ENCODE results near the gene TPO.
"Not testable (repeated sequence)": the region's sequence is repeated elsewhere in the genome, so short reads cannot be mapped to it uniquely, and the experiment has no call there.

TPO gene

DNA sequence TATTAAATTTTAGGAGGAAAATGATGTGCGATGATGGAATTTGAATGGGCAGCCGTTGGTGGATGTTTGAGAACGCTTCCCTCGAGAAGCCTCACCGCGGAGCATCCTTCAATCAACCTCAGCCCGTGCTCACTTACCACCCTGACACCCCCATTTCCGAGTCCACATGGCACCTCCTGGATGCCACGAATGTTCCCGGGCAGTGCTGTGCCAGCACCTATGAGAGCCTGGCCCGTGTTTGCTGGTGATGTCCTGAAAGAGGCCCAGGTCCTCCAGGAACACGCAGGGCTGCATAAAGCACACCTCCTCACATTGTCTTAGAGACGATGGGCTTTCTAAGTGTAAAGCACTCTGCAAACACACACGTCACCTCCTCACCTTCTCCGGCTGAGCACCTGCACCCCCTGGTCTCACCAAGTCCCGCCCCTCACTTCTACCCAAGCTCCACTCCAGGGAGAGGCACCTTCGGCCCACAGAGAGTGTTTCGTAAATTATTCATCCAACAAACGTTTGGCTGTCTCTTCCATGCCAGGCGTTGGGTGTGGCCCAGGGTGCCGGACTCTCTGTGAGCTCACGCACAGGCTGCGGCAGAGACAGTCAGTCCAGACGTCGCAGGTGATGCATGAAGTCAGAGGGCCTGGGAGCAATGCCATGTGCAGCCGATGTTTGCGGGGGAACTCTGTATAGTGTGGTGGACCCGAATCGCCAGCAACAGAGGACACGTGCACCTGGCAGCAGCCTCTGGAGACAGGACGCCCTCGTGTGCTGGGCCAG lies 150.0 kb downstream of the TPO start:
- no peak for DNase-seq

- peak in 1 of 4 experiments; percentile 6 for DNase-seq
Observed at GRCh38 chr2:1563943-1564891, 151.0 kb downstream of the TPO start.

- DNase-seq, result no peak
Observed at GRCh38 chr2:1567556-1568344, 154.5 kb downstream of the TPO start.

GRCh38 chr2:1568345-1568668 lies 155.0 kb downstream of the TPO start:
- DNase-seq, result not testable (repeated sequence)

DNA sequence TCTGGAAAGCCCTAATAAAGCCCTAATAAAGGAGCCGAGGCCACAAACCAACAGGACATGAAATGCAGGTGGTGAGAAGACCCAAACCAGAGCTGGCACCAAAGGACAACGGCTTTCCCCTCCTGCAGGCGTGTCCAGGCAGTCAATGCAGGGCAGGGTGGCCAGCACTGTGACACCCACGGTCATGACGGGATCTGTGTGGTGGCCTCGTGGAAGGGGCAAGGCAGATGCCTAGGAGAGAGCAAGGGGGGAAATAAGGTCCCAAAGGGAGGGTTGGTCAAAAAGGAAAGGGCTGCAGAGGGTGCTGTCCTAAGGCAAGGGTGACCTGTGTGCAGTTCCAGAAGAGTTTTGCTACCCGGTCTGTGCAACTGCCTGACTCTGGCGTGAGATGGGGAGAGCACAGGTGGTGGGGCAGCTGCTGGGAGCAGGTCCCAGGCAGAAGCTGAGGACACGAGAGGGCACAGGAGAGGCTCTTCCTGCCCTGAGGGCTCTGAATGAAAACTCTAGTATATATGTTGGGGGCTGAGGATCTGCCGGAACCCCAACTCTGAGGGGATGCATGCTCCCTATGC lies 156.7 kb downstream of the TPO start:
- no peak for DNase-seq

- no peak for DNase-seq
Observed at GRCh38 chr2:1571477-1572417, 158.5 kb downstream of the TPO start.

DNA sequence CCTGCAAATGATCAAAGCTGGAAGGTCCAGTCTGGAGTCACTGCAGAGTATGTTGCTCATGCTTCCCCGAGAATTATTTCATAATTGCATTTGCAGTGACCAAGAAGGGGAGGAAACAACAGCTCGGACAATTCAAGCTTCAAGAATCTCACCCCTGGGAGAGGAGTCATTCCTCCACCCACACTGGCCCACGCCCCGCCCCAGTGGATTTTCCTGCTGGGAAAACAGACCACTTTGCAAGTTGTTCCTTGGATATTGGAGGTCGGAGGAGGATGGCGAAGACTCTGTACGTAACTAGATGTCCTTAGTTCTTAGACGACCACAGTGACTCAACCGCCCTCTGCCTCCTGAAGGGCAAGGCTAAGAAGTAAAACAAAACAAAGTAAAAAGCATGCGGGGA lies 159.4 kb downstream of the TPO start:
- no peak for DNase-seq

DNA sequence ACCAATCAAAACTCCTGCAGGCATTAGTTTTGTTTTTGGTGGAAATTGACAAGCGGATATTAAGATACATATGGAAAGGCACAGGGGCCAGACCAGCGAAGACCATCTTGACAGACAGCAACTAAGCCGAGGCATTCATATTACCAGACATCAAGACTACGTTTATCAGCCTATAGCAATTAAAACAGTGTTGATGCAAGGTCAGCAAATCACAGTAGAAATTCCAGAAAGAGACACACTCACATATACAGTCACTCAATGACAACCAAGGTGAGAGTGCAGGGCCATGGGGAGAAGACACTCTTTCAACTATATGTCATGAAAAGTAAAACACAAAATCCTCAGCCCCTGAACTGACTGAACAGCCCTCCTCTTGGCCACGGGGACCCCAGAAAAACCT lies 164.6 kb downstream of the TPO start:
- no peak for DNase-seq

DNA sequence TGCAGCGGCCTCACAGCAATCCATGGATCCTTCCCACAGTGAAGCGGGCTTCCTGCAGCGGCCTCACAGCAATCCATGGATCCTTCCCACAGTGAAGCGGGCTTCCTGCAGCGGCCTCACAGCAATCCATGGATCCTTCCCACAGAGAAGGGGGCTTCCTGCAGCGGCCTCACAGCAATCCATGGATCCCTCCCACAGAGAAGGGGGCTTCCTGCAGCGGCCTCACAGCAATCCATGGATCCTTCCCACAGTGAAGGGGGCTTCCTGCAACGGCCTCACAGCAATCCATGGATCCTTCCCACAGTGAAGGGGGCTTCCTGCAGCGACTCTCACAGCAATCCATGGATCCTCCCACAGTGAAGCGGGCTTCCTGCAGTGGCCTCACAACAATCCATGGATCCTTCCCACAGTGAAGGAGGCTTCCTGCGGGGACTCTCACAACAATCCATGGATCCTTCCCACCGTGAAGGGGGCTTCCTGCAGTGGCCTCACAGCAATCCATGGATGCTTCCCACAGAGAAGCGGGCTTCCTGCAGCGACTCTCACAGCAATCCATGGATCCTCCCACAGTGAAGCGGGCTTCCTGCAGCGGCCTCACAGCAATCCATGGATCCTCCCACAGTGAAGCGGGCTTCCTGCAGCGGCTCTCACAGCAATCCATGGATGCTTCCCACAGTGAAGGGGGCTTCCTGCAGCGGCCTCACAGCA lies 168.1 kb downstream of the TPO start:
- not testable (repeated sequence) for DNase-seq

- no peak for DNase-seq
Observed at GRCh38 chr2:1581965-1582625, 168.8 kb downstream of the TPO start.

DNA sequence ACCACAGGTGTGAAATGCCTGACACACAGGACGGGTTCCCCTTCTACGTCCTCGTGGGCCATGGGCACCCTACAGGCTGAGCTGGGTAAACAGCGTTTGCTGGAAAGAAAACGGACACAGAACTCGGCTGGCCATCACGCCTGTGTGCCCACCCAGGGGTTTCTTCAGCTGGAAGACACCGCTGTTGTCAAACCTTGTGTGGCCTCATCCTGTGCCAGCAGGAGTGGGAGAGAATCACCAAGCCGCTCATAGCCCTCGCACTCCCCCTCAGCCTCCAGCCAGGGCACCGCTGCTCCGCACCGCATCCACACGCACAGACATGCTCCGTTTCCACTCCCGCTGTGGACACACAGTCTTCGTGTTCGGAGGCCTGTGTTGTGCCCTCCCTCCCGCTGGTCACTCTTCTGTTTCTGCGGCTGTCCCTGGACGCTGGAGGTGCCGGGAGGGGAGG lies 169.7 kb downstream of the TPO start:
- no peak for DNase-seq

DNA sequence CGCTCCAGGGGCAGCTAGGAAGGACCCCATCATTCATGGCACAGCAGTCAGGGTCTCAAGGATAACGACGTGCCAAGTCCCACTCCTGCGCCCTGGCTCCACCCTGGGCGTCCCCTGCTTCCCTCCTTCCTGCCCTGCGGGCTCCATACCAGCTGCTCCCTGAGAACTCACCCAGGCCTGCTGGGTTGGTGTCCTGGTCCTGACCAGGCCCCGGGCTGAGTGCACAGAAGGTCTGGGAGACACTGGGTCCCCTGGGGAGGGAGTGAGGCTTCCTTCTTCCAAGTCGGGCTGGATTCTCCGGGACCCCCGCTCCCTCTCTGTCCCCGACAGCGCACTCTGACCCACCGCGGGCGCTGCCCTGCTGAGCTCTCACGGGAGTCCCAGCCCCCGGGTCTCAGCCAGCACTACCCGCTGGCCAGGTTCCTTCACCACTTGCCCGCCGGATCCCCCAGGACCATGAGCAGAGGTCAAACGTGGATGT lies 170.8 kb downstream of the TPO start:
- no peak for DNase-seq

DNA sequence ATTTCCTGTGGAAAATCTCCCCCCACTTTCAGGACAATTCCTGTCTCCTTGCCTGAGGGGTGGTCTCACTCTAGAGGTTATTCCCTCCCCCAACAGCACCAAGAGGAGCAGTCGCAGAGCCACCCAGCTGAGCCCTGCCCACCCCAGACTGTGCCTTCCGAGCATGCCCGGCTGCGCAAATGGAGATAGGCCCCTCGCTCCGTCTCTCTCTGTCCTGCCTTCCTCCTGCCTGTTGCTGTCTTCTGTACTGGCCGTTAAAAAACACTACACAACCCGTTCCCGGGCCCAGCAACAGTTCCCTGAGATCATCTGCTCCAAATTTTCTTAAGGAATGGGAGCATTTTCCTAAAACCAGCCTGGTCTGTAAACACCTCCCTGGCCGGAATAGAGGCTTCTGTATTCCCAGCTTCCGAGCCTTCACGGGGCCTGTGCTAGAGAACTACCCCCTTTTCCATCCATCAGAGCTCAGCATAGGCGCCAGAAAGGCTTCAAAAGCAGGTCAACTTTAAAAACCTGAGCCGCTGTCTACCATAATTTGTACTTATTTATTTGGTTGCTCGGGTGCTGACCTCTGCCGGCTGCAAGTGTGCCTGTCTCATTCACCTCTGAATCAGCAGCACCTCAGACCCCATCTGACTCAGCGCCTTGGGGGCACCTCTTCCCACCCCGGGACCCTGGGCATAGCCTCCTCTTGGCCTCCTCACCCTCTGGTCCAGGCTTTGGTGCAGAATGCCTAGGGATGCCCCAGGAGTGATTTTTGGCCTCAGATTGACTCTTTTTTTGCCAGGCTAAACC lies 171.6 kb downstream of the TPO start:
- no peak for DNase-seq

GRCh38 chr2:1585635-1586034 lies 172.4 kb downstream of the TPO start:
- no peak for DNase-seq

DNA sequence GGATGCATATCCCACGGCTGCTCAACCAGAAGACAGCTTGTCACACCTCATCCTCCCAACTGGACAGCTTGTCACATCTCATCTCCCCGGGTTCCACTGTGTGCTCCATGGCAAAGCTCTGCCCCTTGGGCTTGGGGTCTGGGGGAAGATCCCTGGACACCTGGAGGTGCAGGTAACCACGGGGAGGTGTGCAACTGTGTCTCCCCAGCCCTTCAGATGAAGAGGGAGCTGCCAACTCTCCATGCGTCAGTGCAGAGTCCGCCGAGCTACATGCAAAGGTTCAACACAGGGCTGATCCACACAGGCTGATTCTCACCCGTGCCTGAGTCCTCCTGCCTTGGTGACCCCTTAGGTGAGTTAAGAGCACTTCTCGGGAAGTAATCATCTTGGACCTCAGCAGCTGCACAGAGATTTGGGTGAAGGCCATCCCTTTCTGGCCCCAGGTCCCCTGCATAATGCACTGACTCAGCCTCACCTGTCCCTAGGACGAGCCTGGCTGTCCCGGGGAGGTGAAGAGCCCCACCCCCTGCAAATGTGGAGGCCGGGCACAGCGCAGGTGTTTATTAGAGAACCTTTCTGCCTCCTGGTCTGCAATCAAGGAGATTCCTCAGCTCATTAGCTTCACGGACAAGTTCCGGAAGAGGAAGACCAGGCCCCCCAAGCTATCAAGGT lies 173.1 kb downstream of the TPO start:
- DNase-seq, result no peak

DNA sequence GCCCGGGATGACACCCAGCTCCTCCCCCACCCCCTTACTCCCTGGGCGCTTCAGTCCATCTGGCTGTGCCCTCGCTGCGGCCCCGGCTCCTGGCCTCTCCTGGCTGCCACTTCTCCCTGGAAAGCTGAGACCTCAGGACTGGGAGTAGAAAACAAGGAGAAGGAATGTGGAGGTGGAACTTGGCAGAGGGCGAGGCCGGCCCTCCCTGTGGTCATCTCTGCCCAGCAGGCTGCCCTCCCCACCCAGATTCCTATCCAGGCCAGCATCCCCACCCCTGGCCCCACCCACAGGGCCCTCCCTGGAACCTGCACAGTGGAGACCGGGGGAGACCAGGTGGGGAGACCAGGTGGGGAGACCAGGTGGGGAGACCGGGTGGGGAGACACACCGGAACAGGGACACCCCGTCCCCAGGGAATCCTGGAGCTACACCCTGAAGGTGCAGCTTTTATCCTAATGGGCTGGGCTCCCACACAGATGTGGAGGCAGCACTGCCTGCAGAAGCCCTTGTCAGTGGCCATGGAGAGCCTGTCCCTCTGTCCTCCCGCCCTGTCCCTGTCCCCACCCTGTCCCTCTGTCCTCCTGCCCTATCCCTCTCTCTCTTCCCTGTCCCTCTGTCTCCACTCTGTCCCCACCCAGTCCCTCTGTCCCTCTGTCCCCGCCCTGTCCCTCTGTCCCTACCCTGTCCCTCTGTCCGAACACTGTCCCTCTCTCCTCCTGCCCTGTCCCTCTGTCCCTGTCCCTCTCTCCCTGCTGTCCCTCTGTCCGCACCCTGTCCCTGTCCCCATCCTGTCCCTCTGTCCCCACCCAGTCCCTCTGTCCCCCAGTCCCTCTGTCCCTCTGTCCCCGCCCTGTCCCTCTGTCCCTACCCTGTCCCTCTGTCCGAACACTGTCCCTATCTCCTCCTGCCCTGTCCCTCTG lies 173.9 kb downstream of the TPO start:
- no peak for DNase-seq

All from activated naive CD4-positive, alpha-beta T cell (primary cell).